Left ventricle myocardium inferior (tissue), 1 donor: ENCODE data around the gene CPT1C. TPM values are rescaled to one million over a fixed set of nuclear protein-coding genes. Genes with fewer than 3 reads are reported as not detected.

Experiments used
- DNase-seq: peaks from one replicate; pipeline ENCODE4 v3.0.0-alpha.2; 2020
- H3K27ac ChIP-seq: fragments of 200-600 bp; replicated peaks from 2 replicates; pipeline ENCODE4 v1.8.0; 2021
- H3K27me3 ChIP-seq: fragments of 200-600 bp; 2 replicates; pipeline ENCODE4 v1.8.0; 2021; ENCODE audit warnings: low read depth
- H3K36me3 ChIP-seq: fragments of 200-600 bp; 2 replicates; pipeline ENCODE4 v1.8.0; 2021
- H3K4me1 ChIP-seq: fragments of 200-600 bp; 2 replicates; pipeline ENCODE4 v1.8.0; 2021
- H3K4me3 ChIP-seq: fragments of 200-600 bp; 2 replicates; pipeline ENCODE4 v1.8.0; 2021; ENCODE audit warnings: mild to moderate bottlenecking, moderate library complexity
- H3K9me3 ChIP-seq: fragments of 200-600 bp; replicated peaks from 2 replicates; pipeline ENCODE4 v1.8.0; 2021
- CTCF ChIP-seq: fragments of 200-600 bp; IDR thresholded peaks from 2 replicates; pipeline ENCODE4 v1.8.0; 2021; ENCODE audit warnings: antibody characterized with exemption, mild to moderate bottlenecking, borderline replicate concordance
- intact Hi-C: fragments of 100-400 bp; cut with micrococcal nuclease; formaldehyde crosslinking; loops from one replicate; pipeline ENCODE4 v1.11.0; 2022
- total RNA-seq: library from RNA; stranded (reverse); fragmentation: NEBNext Ultra II Directional; extraction: Animal tissue kit (Norgen Biotek cat#: 25700); gene quantifications from one replicate; pipeline ENCODE4 v1.2.1, GENCODE V29; 2021
- donor health status: DM: no; HTN: yes; CAD: no; lungs with severe emphysema.

The CPT1C gene
- total RNA-seq, 1 donor from 2014 or later: 2.5 TPM

GRCh38 chr19:49696865-49697264 lies 5.9 kb downstream of the CPT1C start:
- no peak for DNase-seq
- Histone ChIP-seq H3K4me3 (no peak overlapping the region), H3K27ac (no peak overlapping the region), H3K36me3 (no peaks in the 10 kb centered on the region), H3K9me3 (no peaks in the 10 kb centered on the region), H3K27me3 (peaks cover 16% of the 10 kb centered on the region), H3K4me1 (no peaks in the 10 kb centered on the region)
- intact Hi-C loops: no loop called here
- TF ChIP-seq CTCF: no peak

GRCh38 chr19:49699364-49699763 lies 8.4 kb downstream of the CPT1C start:
- Histone ChIP-seq H3K9me3 (no peaks in the 10 kb centered on the region), H3K36me3 (no peaks in the 10 kb centered on the region), H3K27ac (no peak overlapping the region), H3K27me3 (peaks cover 16% of the 10 kb centered on the region), H3K4me3 (no peak overlapping the region), H3K4me1 (no peaks in the 10 kb centered on the region)
- intact Hi-C loops: no loop called here
- no peak for TF ChIP-seq CTCF
- no peak for DNase-seq

- Histone ChIP-seq H3K36me3 (no peaks in the 10 kb centered on the region), H3K4me1 (no peaks in the 10 kb centered on the region), H3K4me3 (no peak overlapping the region), H3K27me3 (peaks cover 16% of the 10 kb centered on the region), H3K9me3 (no peaks in the 10 kb centered on the region), H3K27ac (no peak overlapping the region)
- DNase-seq: no peak
- TF ChIP-seq CTCF: no peak
- intact Hi-C loops: no loop called here
Observed at GRCh38 chr19:49700563-49700962, 9.6 kb downstream of the CPT1C start.

GRCh38 chr19:49701271-49701786 lies 10.4 kb downstream of the CPT1C start:
- intact Hi-C loops: no loop called here
- H3K9me3 ChIP-seq: no peaks in the 10 kb centered on the region
- no peak for DNase-seq
- H3K4me1 ChIP-seq: no peaks in the 10 kb centered on the region
- no peak for TF ChIP-seq CTCF
- no peak overlapping the region for H3K4me3 ChIP-seq
- H3K27me3 ChIP-seq: peaks cover 16% of the 10 kb centered on the region
- no peaks in the 10 kb centered on the region for H3K36me3 ChIP-seq
- no peak overlapping the region for H3K27ac ChIP-seq

GRCh38 chr19:49704888-49705642 lies 14.1 kb downstream of the CPT1C start:
- Histone ChIP-seq H3K4me3 (no peak overlapping the region), H3K4me1 (no peaks in the 10 kb centered on the region), H3K27me3 (peaks cover 12% of the 10 kb centered on the region), H3K9me3 (no peaks in the 10 kb centered on the region), H3K27ac (no peak overlapping the region), H3K36me3 (no peaks in the 10 kb centered on the region)
- no peak for TF ChIP-seq CTCF
- intact Hi-C loops: no loop called here
- no peak for DNase-seq
